ENCODE measurements around the gene TMEM14B. TPM values are rescaled to one million over a fixed set of nuclear protein-coding genes. Genes with fewer than 3 reads are reported as not detected.

The TMEM14B gene
- total RNA-seq, 4 donors from 2014 or later, result 114 to 217 (median 197) TPM

- H3K4me3 ChIP-seq (replicated peaks in 1 of 3), result no peak overlapping the region
- H3K36me3 ChIP-seq, result peaks cover 16 to 28% of the 10 kb centered on the region in 2 donors
- H3K4me1 ChIP-seq, result peaks cover 9 to 14% of the 10 kb centered on the region in 2 donors
- TF ChIP-seq POLR2A (IDR thresholded peaks at IDR 0.05), result no peak
- no peak for TF ChIP-seq CTCF (IDR thresholded peaks at IDR 0.05)
- no peaks in the 10 kb centered on the region for H3K9me3 ChIP-seq
- WGBS, 2 donors, result 92 to 97% methylated on average over 1 of the region's 1 CpG
- DNase-seq, result no peak
- no peaks in the 10 kb centered on the region for H3K27me3 ChIP-seq
- no peak overlapping the region for H3K27ac ChIP-seq
- intact Hi-C loops (cut with DNase I), result no loop called here
These were observed 8.5 kb downstream of the TMEM14B start for GRCh38 chr6:10756085-10756484.

DNA sequence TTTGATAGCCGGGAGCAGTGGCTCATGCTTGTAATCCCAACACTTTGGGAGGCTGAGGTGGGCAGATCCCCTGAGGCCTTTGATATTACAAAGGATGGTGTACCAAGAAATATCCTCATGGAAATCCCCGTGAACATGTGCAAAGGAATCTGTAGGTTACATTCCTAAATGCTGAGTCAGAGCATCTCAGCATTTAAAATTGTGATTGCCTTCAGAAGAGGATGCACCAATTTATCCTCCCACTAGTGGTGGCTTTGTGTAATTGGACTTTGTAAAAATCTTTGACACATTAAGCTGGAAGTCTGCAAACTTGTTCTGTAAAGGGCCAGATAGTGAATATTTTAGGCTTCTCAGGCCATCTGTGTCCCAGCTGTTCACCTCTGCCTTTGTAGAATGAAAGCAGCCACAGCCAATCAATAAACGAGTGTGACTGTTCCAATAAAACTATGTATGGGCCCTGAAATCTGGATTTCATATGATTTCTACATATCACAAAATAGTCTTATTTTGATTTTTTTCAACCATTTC lies 11.8 kb downstream of the TMEM14B start:
- TF ChIP-seq CTCF (IDR thresholded peaks at IDR 0.05) (peak in 3 of 6 experiments; percentile 35 to 44 (median 44)), POLR2A (IDR thresholded peaks at IDR 0.05) (no peak)
- Histone ChIP-seq H3K4me3 (replicated peaks in 1 of 3) (no peak overlapping the region), H3K27me3 (no peaks in the 10 kb centered on the region), H3K4me1 (peaks cover 0 to 14% of the 10 kb centered on the region in 2 donors), H3K36me3 (peaks cover 8 to 17% of the 10 kb centered on the region in 2 donors), H3K9me3 (no peaks in the 10 kb centered on the region), H3K27ac (peak overlapping the region; percentile 11 to 64 (median 41))
- intact Hi-C loops (cut with DNase I), result no loop called here
- DNase-seq, result no peak
- WGBS, 2 donors, result 77 to 79% methylated on average over 3 of the region's 3 CpGs

DNA sequence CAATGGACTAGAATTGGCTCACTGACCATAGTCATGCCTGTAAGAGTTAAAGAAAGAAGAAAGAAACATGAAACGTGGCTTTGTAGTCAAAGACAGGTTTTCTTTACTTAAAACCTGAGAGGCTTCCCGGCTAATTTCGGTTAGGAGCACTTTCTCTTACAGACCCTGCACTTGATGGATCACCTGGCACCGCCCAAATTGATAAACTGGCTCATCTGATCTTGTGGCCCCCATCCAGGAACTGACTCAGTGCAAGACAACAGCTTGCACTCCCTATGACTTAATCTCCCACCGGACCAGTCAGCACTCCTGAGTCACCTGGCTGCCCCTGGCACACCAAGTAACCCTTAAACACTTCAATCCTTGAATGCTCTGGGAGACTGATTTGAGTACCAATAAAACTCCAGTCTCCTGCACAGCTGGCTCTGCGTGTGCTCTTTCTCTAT lies 12.3 kb downstream of the TMEM14B start:
- H3K9me3 ChIP-seq, result no peaks in the 10 kb centered on the region
- H3K27ac ChIP-seq, result peak overlapping the region; percentile 11 to 64 (median 41)
- no peak overlapping the region for H3K4me3 ChIP-seq (replicated peaks in 1 of 3)
- no peaks in the 10 kb centered on the region for H3K27me3 ChIP-seq
- TF ChIP-seq CTCF (IDR thresholded peaks at IDR 0.05) (no peak), POLR2A (IDR thresholded peaks at IDR 0.05) (no peak)
- peaks cover 0 to 14% of the 10 kb centered on the region in 2 donors for H3K4me1 ChIP-seq
- intact Hi-C loops (cut with DNase I), result no loop called here
- DNase-seq, result peak; percentile 76 to 78
- WGBS, 2 donors, result 43 to 50% methylated on average over 6 of the region's 6 CpGs
- peaks cover 8 to 12% of the 10 kb centered on the region in 2 donors for H3K36me3 ChIP-seq

GRCh38 chr6:10763006-10763405 lies 15.4 kb downstream of the TMEM14B start:
- no peak for TF ChIP-seq CTCF (IDR thresholded peaks at IDR 0.05)
- TF ChIP-seq POLR2A (IDR thresholded peaks at IDR 0.05), result no peak
- no peak overlapping the region for H3K27ac ChIP-seq
- peaks cover 0 to 14% of the 10 kb centered on the region in 2 donors for H3K4me1 ChIP-seq
- H3K27me3 ChIP-seq, result no peaks in the 10 kb centered on the region
- WGBS, 2 donors, result 95 to 100% methylated on average over 2 of the region's 2 CpGs
- DNase-seq, result no peak
- intact Hi-C loops (cut with DNase I), result no loop called here
- no peak overlapping the region for H3K4me3 ChIP-seq (replicated peaks in 1 of 3)
- H3K36me3 ChIP-seq, result no peaks in the 10 kb centered on the region
- H3K9me3 ChIP-seq, result no peaks in the 10 kb centered on the region

DNA sequence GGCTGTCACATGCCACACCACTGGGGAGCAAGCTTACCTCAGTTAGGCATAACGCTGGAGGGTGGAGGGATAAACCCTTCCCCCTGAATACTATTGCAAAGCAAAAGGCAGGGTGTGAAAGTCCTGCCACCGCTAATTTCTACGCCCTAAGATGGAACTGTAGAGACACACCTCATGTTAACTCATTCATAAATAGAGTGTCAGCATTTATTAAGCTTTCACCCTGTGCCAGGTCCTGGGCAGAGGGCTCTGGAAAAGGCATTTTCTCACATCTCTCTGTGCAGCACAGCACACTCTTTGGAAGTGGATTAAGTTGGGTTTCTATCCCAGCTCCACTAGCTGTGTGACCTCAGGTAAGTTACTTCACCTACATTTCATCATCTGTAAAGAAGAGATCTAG lies 21.8 kb downstream of the TMEM14B start:
- Histone ChIP-seq H3K27ac (no peak overlapping the region), H3K4me1 (no peaks in the 10 kb centered on the region), H3K36me3 (peaks cover 0 to 3% of the 10 kb centered on the region in 2 donors), H3K27me3 (no peaks in the 10 kb centered on the region), H3K9me3 (no peaks in the 10 kb centered on the region), H3K4me3 (replicated peaks in 1 of 3) (no peak overlapping the region)
- intact Hi-C loops (cut with DNase I), result no loop called here
- TF ChIP-seq POLR2A (IDR thresholded peaks at IDR 0.05) (no peak), CTCF (IDR thresholded peaks at IDR 0.05) (no peak)
- WGBS, 2 donors, result 93 to 97% methylated on average over 3 of the region's 3 CpGs
- no peak for DNase-seq
